ENCODE data around the gene KMT2E.

Gene KMT2E

DNA sequence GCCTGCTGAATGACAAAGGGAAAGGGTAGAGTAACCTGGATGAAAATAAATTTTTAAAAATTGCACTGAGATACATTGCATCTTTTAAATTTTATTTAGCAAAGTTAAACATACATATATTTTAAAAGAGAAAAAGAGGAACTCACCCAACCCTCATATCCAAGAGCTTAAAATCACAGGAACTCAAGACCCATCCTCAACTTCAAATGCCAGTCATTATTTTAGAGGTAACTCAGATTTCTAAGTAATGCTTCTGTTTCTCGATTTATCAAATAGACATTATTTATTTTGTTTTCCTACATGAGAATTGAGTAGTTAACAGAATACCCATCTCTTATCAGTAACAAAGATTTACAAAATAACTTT, 32.4 kb upstream of the KMT2E start:
- peak; percentile 1; the same call in 1 of the 2 replicates for TF ChIP-seq PRDM1 (tag by site-specific recombination; IDR thresholded peaks at IDR 0.05)
- no peak for TF ChIP-seq ZNF624 (tag by site-specific recombination; IDR thresholded peaks at IDR 0.05)
- H3K27ac ChIP-seq (ENCODE audit: extremely low read depth, low read depth, low read length): no peak overlapping the region
- ChIA-PET CTCF (interaction anchor here (0.6 to 3.7 kb wide), 44 partner anchors 9 to 1343 kb away, joined by 3 to 28 read pairs (median 4); partner anchors contain the start of gene KMT2E), POLR2A (interaction anchor here (5.6 kb wide), 1 partner anchor 31 kb away, joined by 92 read pairs; the partner anchor contains the start of gene KMT2E)
- peaks cover 46% of the 10 kb centered on the region for H3K4me1 ChIP-seq (ENCODE audit: control insufficient read depth, insufficient read depth, low read length)
- no peak overlapping the region for H3K4me3 ChIP-seq (ENCODE audit: low read depth, low read length)
- H3K36me3 ChIP-seq (ENCODE audit: control insufficient read depth in 2 of 2, insufficient read depth in 1 of 2, low read length in 2 of 2): peaks cover 0 to 6% of the 10 kb centered on the region in 2 experiments; a peak in 1 of 3 replicates
- H3K9me3 ChIP-seq (ENCODE audit: control insufficient read depth, insufficient read depth, low read depth, low read length): no peaks in the 10 kb centered on the region

DNA sequence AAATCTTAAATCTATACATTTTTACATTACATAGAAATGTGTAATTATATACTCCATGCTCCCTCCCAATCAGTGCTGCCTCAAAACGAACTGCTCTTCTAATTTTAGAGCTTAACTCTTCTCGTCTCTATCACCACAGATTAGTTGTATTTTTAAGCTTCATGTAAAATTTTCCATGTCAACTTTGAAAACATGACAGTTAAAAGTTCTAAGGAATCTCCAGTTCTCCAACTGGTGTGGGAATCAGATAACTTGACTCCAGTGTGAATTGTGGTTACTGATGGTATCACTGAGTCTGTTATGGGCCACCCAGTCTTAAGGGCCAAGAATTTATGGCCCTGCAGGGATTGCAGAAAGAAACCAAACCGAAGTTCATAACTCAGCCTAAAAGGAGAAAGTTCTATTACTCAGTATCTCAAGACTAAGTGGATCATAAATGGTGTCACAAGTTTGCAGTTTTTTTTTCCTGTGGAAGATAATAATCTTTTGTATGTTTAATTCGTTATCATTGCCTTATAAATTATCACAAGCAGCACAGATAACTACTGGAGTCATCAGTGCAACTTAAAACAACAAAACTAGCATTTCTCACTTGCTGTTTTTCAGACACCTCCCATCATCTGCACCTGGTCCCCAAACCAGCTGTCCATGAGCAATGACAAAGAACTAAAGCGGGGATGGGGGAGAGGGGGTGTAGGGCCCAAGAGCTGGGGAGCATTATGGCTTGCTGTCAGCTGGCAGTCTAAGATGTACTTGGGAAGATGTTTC, 31.5 kb upstream of the KMT2E start:
- H3K4me3 ChIP-seq (ENCODE audit: low read depth, low read length): no peak overlapping the region
- H3K27ac ChIP-seq (ENCODE audit: extremely low read depth, low read depth, low read length): peak overlapping the region; percentile 84; the same call in 1 of the 2 replicates
- ChIA-PET POLR2A (interaction anchor here (5.6 kb wide), 1 partner anchor 30 kb away, joined by 92 read pairs; the partner anchor contains the start of gene KMT2E), CTCF (interaction anchor here (0.5 to 3.7 kb wide), 27 partner anchors 8 to 549 kb away, joined by 3 to 28 read pairs (median 4); partner anchors contain the start of gene KMT2E)
- H3K36me3 ChIP-seq (ENCODE audit: control insufficient read depth in 2 of 2, insufficient read depth in 1 of 2, low read length in 2 of 2): peaks cover 0 to 6% of the 10 kb centered on the region in 2 experiments; a peak in 1 of 3 replicates
- H3K4me1 ChIP-seq (ENCODE audit: control insufficient read depth, insufficient read depth, low read length): peaks cover 49% of the 10 kb centered on the region
- H3K9me3 ChIP-seq (ENCODE audit: control insufficient read depth, insufficient read depth, low read depth, low read length): no peaks in the 10 kb centered on the region
- no peak for TF ChIP-seq ZNF544 (tag by site-specific recombination; IDR thresholded peaks at IDR 0.05)
- no peak for TF ChIP-seq HOXD13 (CRISPR knock-in tag; IDR thresholded peaks at IDR 0.05; ENCODE audit: borderline replicate concordance)
- TF ChIP-seq ZNF701 (tag by site-specific recombination; IDR thresholded peaks at IDR 0.05): no peak
- TF ChIP-seq ZNF623 (tag by site-specific recombination; IDR thresholded peaks at IDR 0.05): no peak
- TF ChIP-seq ZNF132 (tag by site-specific recombination; IDR thresholded peaks at IDR 0.05; ENCODE audit: borderline replicate concordance): no peak
- TF ChIP-seq, protein P1, sequence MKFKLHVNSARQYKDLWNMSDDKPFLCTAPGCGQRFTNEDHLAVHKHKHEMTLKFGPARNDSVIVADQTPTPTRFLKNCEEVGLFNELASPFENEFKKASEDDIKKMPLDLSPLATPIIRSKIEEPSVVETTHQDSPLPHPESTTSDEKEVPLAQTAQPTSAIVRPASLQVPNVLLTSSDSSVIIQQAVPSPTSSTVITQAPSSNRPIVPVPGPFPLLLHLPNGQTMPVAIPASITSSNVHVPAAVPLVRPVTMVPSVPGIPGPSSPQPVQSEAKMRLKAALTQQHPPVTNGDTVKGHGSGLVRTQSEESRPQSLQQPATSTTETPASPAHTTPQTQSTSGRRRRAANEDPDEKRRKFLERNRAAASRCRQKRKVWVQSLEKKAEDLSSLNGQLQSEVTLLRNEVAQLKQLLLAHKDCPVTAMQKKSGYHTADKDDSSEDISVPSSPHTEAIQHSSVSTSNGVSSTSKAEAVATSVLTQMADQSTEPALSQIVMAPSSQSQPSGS (tag by site-specific recombination; IDR thresholded peaks at IDR 0.05; ENCODE audit: low read depth): no peak
- peak; percentile 22; the same call in 1 of the 2 replicates for TF ChIP-seq ZNF561 (tag by site-specific recombination; IDR thresholded peaks at IDR 0.05; ENCODE audit: borderline replicate concordance)
- TF ChIP-seq ZNF785 (tag by site-specific recombination; IDR thresholded peaks at IDR 0.05): no peak
- no peak for TF ChIP-seq ZFP3 (tag by site-specific recombination; IDR thresholded peaks at IDR 0.05; ENCODE audit: low read depth)
- no peak for TF ChIP-seq ZBTB20 (tag by site-specific recombination; IDR thresholded peaks at IDR 0.05)
- no peak for TF ChIP-seq ZNF626 (tag by site-specific recombination; IDR thresholded peaks at IDR 0.05)
- no peak for TF ChIP-seq ZNF629 (tag by site-specific recombination; IDR thresholded peaks at IDR 0.05)
- 0 out of 2 replicates have a peak, but pooled peaks have one; percentile 45 for TF ChIP-seq ZXDB (tag by site-specific recombination; IDR thresholded peaks at IDR 0.05)
- no peak for TF ChIP-seq KLF8 (tag by site-specific recombination; IDR thresholded peaks at IDR 0.05)
- TF ChIP-seq, protein P2, sequence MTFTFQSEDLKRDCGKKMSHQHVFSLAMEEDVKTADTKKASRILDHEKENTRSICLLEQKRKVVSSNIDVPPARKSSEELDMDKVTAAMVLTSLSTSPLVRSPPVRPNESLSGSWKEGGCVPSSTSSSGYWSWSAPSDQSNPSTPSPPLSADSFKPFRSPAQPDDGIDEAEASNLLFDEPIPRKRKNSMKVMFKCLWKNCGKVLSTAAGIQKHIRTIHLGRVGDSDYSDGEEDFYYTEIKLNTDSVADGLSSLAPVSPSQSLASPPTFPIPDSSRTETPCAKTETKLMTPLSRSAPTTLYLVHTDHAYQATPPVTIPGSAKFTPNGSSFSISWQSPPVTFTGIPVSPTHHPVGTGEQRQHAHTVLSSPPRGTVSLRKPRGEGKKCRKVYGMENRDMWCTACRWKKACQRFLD (tag by site-specific recombination; IDR thresholded peaks at IDR 0.05): no peak
- TF ChIP-seq ZFP41 (tag by site-specific recombination; IDR thresholded peaks at IDR 0.05; ENCODE audit: borderline replicate concordance): no peak
- TF ChIP-seq, protein P3, sequence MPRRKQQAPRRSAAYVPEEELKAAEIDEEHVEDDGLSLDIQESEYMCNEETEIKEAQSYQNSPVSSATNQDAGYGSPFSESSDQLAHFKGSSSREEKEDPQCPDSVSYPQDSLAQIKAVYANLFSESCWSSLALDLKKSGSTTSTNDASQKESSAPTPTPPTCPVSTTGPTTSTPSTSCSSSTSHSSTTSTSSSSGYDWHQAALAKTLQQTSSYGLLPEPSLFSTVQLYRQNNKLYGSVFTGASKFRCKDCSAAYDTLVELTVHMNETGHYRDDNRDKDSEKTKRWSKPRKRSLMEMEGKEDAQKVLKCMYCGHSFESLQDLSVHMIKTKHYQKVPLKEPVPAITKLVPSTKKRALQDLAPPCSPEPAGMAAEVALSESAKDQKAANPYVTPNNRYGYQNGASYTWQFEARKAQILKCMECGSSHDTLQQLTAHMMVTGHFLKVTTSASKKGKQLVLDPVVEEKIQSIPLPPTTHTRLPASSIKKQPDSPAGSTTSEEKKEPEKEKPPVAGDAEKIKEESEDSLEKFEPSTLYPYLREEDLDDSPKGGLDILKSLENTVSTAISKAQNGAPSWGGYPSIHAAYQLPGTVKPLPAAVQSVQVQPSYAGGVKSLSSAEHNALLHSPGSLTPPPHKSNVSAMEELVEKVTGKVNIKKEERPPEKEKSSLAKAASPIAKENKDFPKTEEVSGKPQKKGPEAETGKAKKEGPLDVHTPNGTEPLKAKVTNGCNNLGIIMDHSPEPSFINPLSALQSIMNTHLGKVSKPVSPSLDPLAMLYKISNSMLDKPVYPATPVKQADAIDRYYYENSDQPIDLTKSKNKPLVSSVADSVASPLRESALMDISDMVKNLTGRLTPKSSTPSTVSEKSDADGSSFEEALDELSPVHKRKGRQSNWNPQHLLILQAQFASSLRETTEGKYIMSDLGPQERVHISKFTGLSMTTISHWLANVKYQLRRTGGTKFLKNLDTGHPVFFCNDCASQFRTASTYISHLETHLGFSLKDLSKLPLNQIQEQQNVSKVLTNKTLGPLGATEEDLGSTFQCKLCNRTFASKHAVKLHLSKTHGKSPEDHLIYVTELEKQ (tag by site-specific recombination; IDR thresholded peaks at IDR 0.05; ENCODE audit: borderline replicate concordance): no peak
- TF ChIP-seq PRDM1 (tag by site-specific recombination; IDR thresholded peaks at IDR 0.05): no peak
- no peak for TF ChIP-seq ZNF211 (tag by site-specific recombination; IDR thresholded peaks at IDR 0.05; ENCODE audit: low read depth)
- no peak for TF ChIP-seq ZNF596 (tag by site-specific recombination; IDR thresholded peaks at IDR 0.05)
- TF ChIP-seq ZBTB17 (tag by site-specific recombination; IDR thresholded peaks at IDR 0.05): peak; percentile 55; the same call in 1 of the 2 replicates
- TF ChIP-seq, protein P4, sequence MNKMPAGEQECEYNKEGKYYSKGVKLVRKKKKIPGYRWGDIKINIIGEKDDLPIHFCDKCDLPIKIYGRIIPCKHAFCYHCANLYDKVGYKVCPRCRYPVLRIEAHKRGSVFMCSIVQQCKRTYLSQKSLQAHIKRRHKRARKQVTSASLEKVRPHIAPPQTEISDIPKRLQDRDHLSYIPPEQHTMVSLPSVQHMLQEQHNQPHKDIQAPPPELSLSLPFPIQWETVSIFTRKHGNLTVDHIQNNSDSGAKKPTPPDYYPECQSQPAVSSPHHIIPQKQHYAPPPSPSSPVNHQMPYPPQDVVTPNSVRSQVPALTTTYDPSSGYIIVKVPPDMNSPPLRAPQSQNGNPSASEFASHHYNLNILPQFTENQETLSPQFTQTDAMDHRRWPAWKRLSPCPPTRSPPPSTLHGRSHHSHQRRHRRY (tag by site-specific recombination; IDR thresholded peaks at IDR 0.05): no peak
- no peak for TF ChIP-seq ZNF19 (tag by site-specific recombination; IDR thresholded peaks at IDR 0.05; ENCODE audit: low read depth)
- no peak for TF ChIP-seq ZNF433 (tag by site-specific recombination; IDR thresholded peaks at IDR 0.05; ENCODE audit: low read depth)
- no peak for TF ChIP-seq YY2 (tag by site-specific recombination; IDR thresholded peaks at IDR 0.05)
- TF ChIP-seq ZBTB1 (tag by site-specific recombination; IDR thresholded peaks at IDR 0.05): no peak
- no peak for TF ChIP-seq ZNF677 (tag by site-specific recombination; IDR thresholded peaks at IDR 0.05)

Measured in HEK293 (cell line).